Prostate gland (tissue), 2 donors: ENCODE results near the gene OR12D3. TPM values are rescaled to one million over a fixed set of nuclear protein-coding genes. Genes with fewer than 3 reads are reported as not detected.
"Not testable (repeated sequence)": the region's sequence is repeated elsewhere in the genome, so short reads cannot be mapped to it uniquely, and the experiment has no call there.

Experiments
- DNase-seq: peaks from one replicate; pipeline ENCODE4 v3.0.0-alpha.2; 2019; ENCODE audit warnings: low spot score
- H3K27ac ChIP-seq, 2 donors: fragments of 200-600 bp; sonication (generic); 2 replicates each; pipeline ENCODE4 v1.5.1; 2017 to 2019
- H3K27me3 ChIP-seq: fragments of 200-600 bp; sonication (generic); replicated peaks from 2 replicates; pipeline ENCODE4 v1.5.1; 2019; ENCODE audit not compliant: insufficient read depth
- H3K36me3 ChIP-seq, 2 donors: fragments of 200-600 bp; sonication (generic); 1 replicate in 1 of 2; 2 replicates in 1 of 2; pipeline versions ENCODE4 v1.5.1 to v1.8.1; 2017 to 2019
- H3K4me1 ChIP-seq: fragments of 200-600 bp; sonication (generic); replicated peaks from 2 replicates; pipeline ENCODE4 v1.5.1; 2019
- H3K4me3 ChIP-seq, 2 donors: fragments of 200-600 bp; sonication (generic); 2 replicates each; pipeline ENCODE4 v1.5.1; 2017 to 2019
- H3K9me3 ChIP-seq: fragments of 200-600 bp; sonication (generic); 2 replicates; pipeline ENCODE4 v1.5.1; 2017
- POLR2A ChIP-seq: fragments of 450-650 bp; IDR thresholded peaks from one replicate; pipeline ENCODE4 v1.6.1; 2016; ENCODE audit warnings: antibody characterized with exemption, mild to moderate bottlenecking
- POLR2AphosphoS5 ChIP-seq: sonication (generic); formaldehyde crosslinking; IDR thresholded peaks from one replicate; pipeline ENCODE4 v1.6.1; 2017; ENCODE audit warnings: antibody characterized with exemption
- WGBS: methylation state at CpG from one replicate; pipeline ENCODE4 v1.1.5; 2018; 5-methylcytosine and 5-hydroxymethylcytosine counted together
- intact Hi-C: fragments of 100-400 bp; cut with DNase I; formaldehyde crosslinking; loops from one replicate; pipeline ENCODE4 v1.14.2; 2022
- total RNA-seq, 2 donors: library from RNA; depleted of rRNA; stranded (reverse); fragments of >200 nt; gene quantifications; one replicate each; pipeline ENCODE4 v1.1.0, GENCODE V29; 2016
- TF ChIP-seq, protein P1 (sequence below), 4 experiments: fragments of 200-600 bp in 2 of 4; fragments of 450-650 bp in 2 of 4; sonication (generic) in 2 of 4; IDR thresholded peaks; 1 replicate in 3 of 4; 2 replicates in 1 of 4; pipeline ENCODE4 v1.5.1; 2016 to 2019; ENCODE audit warnings: antibody characterized with exemption in 4 of 4, mild to moderate bottlenecking in 2 of 4, moderate library complexity in 2 of 4

OR12D3 gene
- total RNA-seq, 2 donors from 2014 or later = not detected

DNA sequence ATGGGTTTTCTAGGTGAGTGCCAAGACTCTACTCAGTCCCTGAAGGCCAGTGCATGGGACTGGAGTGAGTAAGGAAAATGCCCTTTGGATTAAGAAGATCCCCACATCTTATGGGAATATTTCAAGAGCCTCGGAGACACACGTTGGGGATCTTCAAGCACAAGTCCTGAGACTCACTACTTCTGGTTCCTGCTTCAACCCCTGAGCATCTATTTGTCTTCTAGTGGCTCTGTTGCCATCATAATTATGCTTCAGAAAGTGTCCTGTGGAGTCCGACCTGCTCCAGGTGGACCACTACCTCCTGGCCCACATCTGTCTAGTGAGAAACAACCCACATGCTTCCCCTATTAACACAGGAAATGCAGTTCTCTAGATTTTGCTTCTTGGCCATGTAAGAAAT lies 6.3 kb downstream of the OR12D3 start, which contains the start of gene OR5V1:
TSS of gene OR5V1 (minus strand) at position 101 of the 400 bp plus-strand sequence. CDS start 12,670 bp downstream, outside the sequence.
- WGBS = 87% methylated on average over 3 of the region's 3 CpGs
- no peaks in the 10 kb centered on the region for H3K27me3 ChIP-seq
- no peak within 1 kb of the TSS for H3K4me3 ChIP-seq
- no peaks in the 10 kb centered on the region for H3K36me3 ChIP-seq
- intact Hi-C loops = no loop called here
- DNase-seq = no peak
- H3K9me3 ChIP-seq = no peaks in the 10 kb centered on the region
- no peak within 1 kb of the TSS for H3K27ac ChIP-seq
- TF ChIP-seq POLR2A = no peak
- TF ChIP-seq, protein P1, sequence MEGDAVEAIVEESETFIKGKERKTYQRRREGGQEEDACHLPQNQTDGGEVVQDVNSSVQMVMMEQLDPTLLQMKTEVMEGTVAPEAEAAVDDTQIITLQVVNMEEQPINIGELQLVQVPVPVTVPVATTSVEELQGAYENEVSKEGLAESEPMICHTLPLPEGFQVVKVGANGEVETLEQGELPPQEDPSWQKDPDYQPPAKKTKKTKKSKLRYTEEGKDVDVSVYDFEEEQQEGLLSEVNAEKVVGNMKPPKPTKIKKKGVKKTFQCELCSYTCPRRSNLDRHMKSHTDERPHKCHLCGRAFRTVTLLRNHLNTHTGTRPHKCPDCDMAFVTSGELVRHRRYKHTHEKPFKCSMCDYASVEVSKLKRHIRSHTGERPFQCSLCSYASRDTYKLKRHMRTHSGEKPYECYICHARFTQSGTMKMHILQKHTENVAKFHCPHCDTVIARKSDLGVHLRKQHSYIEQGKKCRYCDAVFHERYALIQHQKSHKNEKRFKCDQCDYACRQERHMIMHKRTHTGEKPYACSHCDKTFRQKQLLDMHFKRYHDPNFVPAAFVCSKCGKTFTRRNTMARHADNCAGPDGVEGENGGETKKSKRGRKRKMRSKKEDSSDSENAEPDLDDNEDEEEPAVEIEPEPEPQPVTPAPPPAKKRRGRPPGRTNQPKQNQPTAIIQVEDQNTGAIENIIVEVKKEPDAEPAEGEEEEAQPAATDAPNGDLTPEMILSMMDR (IDR thresholded peaks at IDR 0.05) = no peak
- no peak for TF ChIP-seq POLR2AphosphoS5
- H3K4me1 ChIP-seq = no peaks in the 10 kb centered on the region

DNA sequence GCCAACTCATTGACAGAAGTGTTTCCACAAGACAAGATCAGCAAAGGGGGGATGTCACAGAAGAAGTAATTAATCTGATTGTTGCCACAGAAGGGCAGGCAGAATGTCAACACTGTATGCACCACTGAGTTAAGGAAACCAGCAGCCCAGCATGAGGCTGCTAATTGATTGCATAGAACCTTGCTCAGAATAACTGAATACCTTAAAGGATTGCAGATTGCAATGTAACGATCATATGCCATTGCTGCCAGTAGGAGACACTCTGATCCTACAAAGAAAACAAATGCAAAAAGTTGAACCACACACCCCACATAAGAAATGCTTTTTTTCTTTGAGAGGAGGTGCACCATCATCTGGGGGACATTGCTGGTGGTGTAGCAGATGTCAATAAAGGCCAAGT lies 19.5 kb downstream of the OR12D3 start:
- Histone ChIP-seq H3K36me3 (no peaks in the 10 kb centered on the region), H3K4me1 (no peaks in the 10 kb centered on the region), H3K27ac (no peak overlapping the region), H3K9me3 (no peaks in the 10 kb centered on the region), H3K27me3 (no peaks in the 10 kb centered on the region), H3K4me3 (no peak overlapping the region)
- TF ChIP-seq, protein P1 (IDR thresholded peaks at IDR 0.05) = no peak
- no peak for TF ChIP-seq POLR2A
- TF ChIP-seq POLR2AphosphoS5 = no peak
- DNase-seq = no peak
- intact Hi-C loops = no loop called here
- WGBS = 35% methylated on average over 1 of the region's 1 CpG

DNA sequence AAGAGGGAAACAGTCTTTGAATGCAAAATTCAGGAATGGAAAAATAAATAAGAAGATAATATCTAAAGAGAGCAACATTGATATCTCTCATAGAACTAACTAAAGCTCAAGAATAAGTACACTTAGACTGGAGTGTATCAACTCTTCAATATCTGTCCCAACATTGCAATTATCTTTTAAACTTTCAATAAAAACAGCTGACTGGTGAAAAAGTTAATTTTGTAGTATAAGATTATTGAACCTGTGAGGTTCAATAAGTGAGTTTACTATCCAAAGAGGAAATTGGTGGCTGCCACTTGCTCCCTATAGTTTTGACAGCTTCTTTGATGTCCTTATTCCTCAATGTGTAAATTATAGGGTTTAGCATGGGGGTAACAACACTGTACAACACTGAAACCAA lies 20.1 kb downstream of the OR12D3 start:
- DNase-seq = no peak
- H3K36me3 ChIP-seq = no peaks in the 10 kb centered on the region
- TF ChIP-seq POLR2A (no peak), POLR2AphosphoS5 (no peak)
- TF ChIP-seq, protein P1 (IDR thresholded peaks at IDR 0.05) = no peak
- no peaks in the 10 kb centered on the region for H3K9me3 ChIP-seq
- intact Hi-C loops = no loop called here
- no peaks in the 10 kb centered on the region for H3K4me1 ChIP-seq
- no peak overlapping the region for H3K4me3 ChIP-seq
- H3K27me3 ChIP-seq = no peaks in the 10 kb centered on the region
- H3K27ac ChIP-seq = no peak overlapping the region

DNA sequence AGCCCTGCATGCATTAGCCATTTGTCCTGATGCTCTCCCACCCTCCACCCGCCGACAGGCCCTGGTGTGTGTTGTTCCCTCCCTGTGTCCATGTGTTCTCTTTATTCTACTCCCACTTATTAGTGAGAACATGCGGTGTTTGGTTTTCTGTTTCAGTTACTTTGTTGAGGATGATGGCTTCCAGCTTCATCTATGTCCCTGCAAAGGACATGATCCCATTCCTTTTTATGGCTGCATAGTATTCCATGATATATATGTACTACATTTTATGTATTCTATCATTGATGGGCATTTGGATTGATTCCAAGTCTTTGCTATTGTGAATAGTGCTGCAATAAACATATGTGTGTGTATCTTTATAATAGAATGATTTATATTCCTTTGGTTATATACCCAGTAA lies 25.7 kb downstream of the OR12D3 start:
- WGBS = 95% methylated on average over 3 of the region's 3 CpGs

DNA sequence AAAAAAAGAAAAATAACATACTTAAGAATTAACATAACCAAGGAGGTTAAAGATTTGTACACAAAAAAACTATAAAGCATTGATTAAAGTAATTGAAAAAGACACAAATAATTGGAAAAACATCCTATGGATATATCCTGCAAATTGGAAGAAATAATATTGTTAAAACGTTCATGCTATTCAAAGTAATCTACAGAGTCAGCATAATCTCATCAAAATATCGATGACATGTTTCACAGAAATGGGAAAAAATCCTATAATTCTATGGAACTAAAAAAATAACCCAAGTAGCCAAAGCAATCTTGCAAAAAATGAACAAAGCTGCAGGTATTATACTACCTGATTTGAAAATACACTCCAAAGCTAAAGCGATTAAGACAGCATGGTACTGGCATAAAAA lies 29.7 kb downstream of the OR12D3 start:
- WGBS = 86% methylated on average over 3 of the region's 3 CpGs
- TF ChIP-seq, protein P1 (IDR thresholded peaks at IDR 0.05) = no peak
- TF ChIP-seq POLR2AphosphoS5 = no peak
- no peak for TF ChIP-seq POLR2A
- no peak for DNase-seq
- H3K27me3 ChIP-seq = no peaks in the 10 kb centered on the region
- intact Hi-C loops = no loop called here
- no peaks in the 10 kb centered on the region for H3K4me1 ChIP-seq
- no peaks in the 10 kb centered on the region for H3K36me3 ChIP-seq
- H3K9me3 ChIP-seq = no peaks in the 10 kb centered on the region
- no peak overlapping the region for H3K27ac ChIP-seq
- no peak overlapping the region for H3K4me3 ChIP-seq

More for the DNA sequence above, 25.7 kb downstream of the OR12D3 start:
- H3K4me1 ChIP-seq, H3K36me3 ChIP-seq, H3K9me3 ChIP-seq, H3K27ac ChIP-seq, H3K27me3 ChIP-seq, H3K4me3 ChIP-seq, DNase-seq, intact Hi-C loops: not testable (repeated sequence)
